Stimulated activated CD8-positive, alpha-beta memory T cell treated with anti-CD3 and anti-CD28 coated beads, Interleukin-4, amount 100 ng/mL, for 4 hours (primary cell): ENCODE data around the gene SHROOM3.
"Not testable (repeated sequence)": the region's sequence is repeated elsewhere in the genome, so short reads cannot be mapped to it uniquely, and the experiment has no call there.

Experiments used
- DNase-seq, 2 donors: peaks; one replicate each; pipeline ENCODE4 v3.0.0-alpha.2; 2020; ENCODE audit warnings: low read depth in 2 of 2, low spot score in 1 of 2

The SHROOM3 gene

GRCh38 chr4:76716658-76717057, 281.6 kb downstream of the SHROOM3 start:
- no peak for DNase-seq

DNA sequence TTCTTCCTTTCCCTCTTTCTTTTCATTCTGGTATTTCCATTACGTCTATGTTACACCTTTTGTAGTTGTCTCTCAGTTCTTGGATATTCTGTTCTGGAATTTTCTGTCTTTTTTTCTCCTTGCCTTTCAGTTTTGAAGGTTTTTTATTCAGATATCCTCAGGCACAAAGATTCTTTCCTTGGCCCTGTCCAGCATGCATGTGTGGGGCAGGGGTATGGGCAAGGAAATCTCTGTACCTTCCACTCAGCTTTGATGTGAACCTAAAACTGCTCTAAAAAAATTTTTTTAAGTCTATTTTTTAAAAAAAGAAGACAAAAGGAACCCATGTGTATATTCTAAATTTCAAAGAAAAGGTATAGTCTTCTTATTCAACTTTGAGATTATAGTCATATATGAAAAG, 282.4 kb downstream of the SHROOM3 start:
- no peak for DNase-seq

DNA sequence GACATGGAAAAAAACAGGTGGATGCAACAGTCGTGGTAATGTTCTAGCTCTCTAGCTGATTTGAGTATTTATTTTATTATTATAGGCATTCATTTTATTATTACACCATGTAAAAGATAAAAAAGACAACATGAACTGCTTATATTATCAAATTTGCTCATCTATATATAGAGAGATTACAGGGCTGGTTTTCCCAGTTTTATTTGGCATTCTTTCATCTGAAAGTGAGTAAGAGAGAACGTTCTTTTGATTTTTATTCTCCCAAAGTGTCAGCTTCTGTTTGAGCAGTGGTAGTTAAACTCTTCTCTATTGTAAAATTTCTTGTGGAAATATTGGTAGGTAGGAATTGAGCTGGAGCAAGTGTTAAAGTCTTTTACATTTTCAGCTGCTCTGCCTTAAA, 283.0 kb downstream of the SHROOM3 start:
- no peak for DNase-seq

GRCh38 chr4:76718831-76719230, 283.8 kb downstream of the SHROOM3 start:
- DNase-seq = no peak

DNA sequence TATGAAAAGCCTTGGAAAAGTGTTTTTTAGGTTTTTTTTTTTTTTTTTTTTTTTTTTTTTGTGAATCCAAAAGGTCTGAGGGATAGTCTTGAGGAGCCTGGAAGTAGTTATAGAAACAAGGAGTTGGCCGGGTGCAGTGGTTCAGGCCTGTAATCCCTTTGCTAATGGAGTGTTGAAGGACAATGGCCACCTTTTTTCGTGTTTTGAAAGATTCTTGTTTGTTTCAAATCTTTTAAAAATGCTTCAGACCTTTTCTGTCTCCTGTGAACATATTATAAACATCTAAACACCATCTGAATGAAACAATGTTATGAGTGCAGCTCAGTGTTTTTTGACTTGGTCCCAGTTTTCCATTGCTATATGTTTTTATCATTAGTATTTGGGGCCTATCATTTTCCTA, 285.1 kb downstream of the SHROOM3 start:
- no peak for DNase-seq

DNA sequence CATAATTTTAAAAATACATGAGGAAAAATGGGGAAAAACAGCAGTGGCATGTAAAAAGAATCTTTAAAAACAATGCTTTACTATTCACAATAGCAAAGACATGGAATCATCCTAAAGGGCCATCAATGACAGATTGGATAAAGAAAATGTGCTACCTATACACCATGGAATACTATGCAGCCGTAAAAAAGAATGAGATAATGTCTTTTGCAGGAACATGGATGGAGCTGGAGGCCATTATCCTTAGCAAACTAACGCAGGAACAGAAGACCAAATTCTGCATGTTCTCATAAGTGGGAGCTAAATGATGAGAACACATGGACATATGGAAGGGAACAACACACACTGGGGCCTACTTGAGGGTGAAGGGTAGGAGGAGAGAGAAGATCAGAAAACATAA, 287.1 kb downstream of the SHROOM3 start:
- DNase-seq = not testable (repeated sequence)

GRCh38 chr4:76722838-76723237, 287.8 kb downstream of the SHROOM3 start:
- DNase-seq = no peak

DNA sequence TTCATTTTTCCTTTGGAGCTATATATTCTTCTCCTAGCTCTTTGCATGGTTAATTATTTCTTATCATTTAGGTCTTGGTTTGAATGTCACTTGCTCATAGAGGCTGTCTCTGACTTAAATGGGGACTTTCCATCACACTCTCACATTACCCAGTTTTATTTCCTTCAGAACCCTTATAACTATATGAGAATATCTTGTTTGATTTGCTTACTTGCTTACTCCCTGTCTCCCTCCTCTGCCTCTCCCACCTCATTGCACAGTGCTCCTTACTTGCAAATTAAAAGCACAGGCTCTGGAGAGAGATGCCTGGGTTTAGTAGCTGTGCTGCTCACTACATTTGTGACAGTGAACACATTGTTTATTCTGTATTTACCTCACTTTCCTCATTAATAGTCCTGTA, 288.3 kb downstream of the SHROOM3 start:
- no peak for DNase-seq

DNA sequence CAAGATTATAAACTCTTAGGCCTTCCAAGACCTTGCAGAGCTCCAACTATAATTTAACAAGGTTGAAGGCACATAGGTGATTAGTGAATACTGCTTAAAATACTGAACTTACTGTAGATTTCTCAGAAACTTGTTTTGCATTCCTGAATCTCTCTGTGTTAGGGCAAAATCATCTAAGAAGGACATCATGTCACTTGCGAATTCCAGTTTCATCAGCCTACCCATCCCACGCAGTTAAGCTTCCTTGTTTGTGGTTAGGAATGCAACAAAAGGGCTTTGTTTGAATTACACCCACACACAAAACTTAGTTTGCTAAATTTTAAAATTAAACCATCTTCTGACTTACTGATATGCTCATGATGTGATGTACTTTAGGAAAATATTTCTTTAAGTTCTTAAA, 288.9 kb downstream of the SHROOM3 start:
- DNase-seq = no peak

DNA sequence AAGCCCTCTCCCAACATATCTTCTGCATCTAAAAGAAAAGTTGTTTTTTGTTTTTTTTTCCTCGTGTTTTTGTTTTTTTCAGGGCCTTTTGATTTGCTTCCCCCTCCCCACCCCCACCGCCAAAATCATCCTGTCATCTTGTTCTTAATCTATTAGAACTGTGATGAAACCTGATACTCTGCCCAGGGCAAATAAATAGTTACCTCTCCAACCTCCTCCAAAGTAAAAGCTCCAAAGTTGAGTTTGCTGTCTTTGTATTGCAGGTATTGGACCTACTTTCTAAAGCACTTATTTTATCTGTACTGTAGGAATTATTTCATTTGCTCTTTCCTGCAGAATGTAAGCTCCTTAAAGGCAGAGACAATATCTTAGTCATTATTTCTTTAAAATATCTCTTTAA, 290.0 kb downstream of the SHROOM3 start:
- DNase-seq = no peak

GRCh38 chr4:76726176-76726575, 291.1 kb downstream of the SHROOM3 start:
- DNase-seq = no peak

DNA sequence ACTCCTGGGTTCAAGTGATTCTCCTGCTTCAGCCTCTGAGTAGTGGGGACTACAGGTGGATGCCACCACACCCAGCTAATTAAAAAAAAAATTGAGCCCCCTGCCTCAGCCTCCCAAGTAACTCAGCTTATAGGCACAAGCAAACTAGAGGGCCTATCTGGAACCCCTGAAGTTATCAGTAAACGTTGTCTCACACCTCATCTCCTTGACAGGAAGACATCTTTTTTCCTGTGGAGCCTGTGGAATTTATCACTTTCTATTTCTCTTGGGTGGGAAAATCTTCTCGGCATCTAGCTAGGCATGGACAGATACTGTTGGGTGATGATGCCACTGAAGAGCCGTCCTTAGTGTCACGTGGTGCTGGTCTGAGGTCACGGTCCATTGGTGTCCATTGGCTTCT, 291.6 kb downstream of the SHROOM3 start:
- no peak for DNase-seq

DNA sequence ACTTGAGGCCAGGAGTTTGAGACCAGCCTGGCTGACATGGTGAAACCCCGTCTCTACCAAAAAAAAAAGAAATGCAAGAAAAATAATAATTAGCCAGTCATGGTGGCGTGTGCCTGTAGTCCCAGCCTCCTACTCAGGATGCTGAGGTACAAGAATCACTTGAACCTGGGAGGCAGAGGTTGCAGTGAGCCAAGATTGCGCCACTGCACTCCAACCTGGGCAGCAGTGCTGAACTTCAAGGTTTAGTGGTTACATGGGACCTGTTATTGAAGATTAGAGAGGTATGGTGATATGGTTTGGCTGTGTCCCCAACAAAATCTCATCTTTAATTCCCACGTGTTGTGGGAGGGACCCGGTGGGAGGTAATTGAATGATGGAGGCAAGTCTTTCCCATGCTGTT, 292.9 kb downstream of the SHROOM3 start:
- not testable (repeated sequence) for DNase-seq

DNA sequence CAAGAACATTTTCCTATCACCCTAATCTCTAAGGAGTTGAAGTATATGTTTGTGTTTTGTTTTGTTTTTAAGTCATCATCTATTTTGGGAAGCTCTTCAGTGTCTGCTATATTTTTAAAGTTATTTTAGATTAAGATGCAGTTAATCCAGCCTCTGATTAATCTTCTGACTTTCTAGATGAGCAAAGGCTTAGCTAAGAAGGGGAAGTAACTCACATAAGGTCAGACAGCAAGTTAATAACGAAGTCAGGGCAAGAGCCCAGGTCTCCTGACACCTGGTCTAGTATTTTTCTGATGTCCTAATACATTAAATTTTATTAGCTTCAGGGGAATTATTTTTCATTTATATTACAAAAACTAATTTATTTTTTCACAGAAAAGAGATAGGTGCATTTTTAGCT, 294.4 kb downstream of the SHROOM3 start:
- no peak for DNase-seq

DNA sequence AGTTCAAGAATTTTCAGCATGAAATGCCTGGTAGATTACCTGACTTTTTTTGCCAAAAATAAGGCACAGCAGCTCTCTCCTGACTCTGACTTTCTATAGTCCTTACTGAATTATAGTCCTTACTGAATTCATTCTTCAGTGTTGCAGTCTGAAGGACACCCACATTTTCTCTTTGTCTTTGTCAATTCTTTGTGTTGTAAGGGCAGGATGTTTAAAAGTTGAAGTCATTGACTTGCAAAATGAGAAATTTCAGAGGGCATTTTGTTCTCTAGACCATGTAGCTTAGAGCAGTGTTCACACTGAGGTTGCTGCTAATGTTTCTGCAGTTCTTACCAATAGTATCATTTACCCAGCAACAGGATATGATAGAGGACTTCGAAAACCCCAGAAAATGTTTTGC, 295.0 kb downstream of the SHROOM3 start:
- DNase-seq = no peak

DNA sequence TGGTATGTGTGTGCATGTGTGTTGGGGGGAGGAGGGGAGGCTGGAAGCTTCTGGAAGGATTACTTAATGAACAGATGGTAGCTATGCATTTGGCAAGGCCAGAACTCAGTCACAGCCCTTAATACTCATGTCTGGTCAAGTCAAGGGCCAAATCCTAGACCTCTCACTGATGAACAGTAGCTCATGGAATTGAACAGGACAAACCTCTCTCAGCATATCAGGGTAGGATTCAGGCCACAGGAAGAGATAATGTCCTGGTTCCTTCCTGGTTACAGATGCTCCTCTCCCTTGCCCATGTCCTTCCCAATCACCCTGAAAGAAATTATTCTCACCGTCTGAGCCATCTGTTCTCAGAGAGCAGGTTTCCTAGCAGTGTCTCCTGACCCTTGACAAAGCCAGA, 297.2 kb downstream of the SHROOM3 start:
- DNase-seq = no peak

DNA sequence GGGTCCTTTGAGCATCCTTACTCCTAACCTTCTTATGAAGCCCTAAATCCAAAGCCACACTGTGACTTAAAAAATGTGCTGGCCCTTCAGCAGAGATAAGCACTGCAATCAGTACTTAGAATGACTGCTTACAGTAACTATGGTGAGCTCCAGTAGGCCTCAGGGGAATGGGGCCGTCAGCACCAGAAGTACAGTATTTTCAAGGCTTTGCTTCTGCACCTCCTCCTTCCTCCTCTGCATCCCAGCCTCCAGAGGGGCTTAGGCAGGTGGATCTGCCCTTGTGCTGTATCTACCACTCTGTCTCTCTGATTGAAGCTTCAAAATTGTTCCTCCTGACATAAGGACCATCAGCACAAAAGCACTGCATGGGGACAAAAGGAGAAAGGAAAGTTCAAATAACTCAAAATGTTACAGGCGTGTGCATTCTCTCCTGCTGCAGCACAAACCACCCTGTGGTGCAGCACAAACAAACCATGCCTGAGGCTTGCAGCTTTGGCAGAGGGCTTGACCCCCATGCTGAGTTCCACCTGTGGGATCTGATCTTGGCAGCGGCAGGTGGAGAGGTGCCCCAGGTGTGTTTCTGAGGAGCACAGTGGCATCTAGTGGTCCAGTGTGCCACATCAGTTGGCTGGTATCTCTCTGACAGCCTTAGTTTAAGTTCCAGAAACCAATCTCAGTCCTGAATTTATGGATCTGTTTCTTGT, 298.2 kb downstream of the SHROOM3 start:
- DNase-seq = no peak

DNA sequence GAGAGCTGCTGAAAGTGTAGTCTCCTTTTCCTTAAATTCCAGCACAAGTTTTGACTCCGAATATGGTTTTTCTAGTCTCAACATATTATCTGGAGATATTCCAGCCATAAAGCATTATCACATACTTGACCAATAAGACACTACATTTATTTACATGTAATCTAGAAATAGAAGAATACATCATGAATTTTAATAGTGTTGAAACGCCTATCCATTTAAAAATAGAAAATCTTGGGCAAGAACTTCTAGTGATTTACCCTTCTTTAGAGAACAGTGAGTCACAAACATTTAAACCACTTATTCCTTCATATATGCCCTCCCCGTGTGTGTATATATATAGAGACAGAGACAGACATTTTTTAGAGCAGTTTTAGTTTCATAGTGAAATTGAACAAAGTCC, 301.4 kb downstream of the SHROOM3 start:
- no peak for DNase-seq

GRCh38 chr4:76737180-76737579, 302.2 kb downstream of the SHROOM3 start:
- no peak for DNase-seq

GRCh38 chr4:76737771-76738085, 302.7 kb downstream of the SHROOM3 start:
- DNase-seq = no peak

- no peak for DNase-seq
These were observed 303.3 kb downstream of the SHROOM3 start for GRCh38 chr4:76738086-76738931.

DNA sequence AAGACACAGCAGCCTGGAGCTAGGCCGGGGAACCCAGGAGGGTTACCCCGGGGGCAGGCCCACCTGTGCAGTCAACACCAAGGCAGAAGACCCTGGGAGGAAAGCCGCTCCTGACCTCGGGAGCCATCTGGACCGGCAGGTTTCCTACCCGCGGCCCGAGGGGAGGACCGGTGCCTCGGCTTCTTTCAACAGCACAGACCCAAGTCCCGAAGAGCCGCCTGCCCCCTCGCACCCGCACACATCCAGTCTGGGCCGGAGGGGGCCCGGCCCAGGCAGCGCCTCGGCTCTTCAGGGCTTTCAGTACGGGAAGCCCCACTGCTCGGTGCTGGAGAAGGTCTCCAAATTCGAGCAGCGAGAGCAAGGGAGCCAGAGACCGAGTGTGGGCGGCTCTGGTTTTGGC, 305.2 kb downstream of the SHROOM3 start:
- no peak for DNase-seq
